GM12875 (cell line): Measurements from ENCODE around the gene TMEM178B.

Experiments
- H3K4me3 ChIP-seq: one replicate; pipeline ENCODE4 v1.5.1; 2011; ENCODE audit warnings: low read depth, low read length, control low read depth
- TF ChIP-seq, protein P1 (sequence below): IDR thresholded peaks from 2 replicates; pipeline ENCODE4 v1.5.1; 2011; ENCODE audit warnings: low read depth, mild to moderate bottlenecking, control low read depth, inconsistent platforms, low read length, moderate library complexity, borderline replicate concordance; ENCODE audit not compliant: insufficient read depth

Gene TMEM178B

DNA sequence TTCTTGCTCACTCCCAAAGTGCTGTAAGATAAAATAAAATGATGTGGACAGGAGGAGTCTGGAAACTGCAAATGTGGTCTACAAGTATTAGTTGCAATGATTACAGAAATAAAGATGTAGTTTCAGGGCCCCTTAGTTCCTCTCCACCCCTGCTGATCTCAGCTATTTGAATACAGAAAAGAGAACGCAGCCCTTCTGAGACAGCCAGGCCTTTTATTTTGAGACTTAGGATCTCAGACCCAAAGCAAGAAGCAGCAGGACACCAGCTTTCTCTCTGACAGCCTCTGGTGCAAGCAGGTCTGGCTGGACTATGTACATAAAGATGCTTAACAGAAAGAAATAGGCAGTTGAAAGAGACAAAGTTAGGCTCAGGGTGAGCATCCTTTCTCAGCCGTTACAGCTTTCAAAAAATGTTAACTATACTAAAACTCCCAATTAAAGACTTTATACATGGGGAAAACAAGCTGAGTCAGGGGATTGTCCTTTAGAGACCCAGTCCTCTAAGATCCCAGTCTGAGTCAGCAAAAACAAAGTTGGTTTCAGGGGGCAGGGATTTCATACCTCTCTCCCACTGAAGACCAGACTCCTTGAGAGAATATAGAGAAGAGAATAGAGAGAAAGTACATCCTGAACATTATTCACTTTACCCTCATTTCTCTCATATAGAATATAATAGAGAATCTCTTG is 220.4 kb downstream of the TMEM178B start:
- no peak overlapping the region for H3K4me3 ChIP-seq
- TF ChIP-seq, protein P1, sequence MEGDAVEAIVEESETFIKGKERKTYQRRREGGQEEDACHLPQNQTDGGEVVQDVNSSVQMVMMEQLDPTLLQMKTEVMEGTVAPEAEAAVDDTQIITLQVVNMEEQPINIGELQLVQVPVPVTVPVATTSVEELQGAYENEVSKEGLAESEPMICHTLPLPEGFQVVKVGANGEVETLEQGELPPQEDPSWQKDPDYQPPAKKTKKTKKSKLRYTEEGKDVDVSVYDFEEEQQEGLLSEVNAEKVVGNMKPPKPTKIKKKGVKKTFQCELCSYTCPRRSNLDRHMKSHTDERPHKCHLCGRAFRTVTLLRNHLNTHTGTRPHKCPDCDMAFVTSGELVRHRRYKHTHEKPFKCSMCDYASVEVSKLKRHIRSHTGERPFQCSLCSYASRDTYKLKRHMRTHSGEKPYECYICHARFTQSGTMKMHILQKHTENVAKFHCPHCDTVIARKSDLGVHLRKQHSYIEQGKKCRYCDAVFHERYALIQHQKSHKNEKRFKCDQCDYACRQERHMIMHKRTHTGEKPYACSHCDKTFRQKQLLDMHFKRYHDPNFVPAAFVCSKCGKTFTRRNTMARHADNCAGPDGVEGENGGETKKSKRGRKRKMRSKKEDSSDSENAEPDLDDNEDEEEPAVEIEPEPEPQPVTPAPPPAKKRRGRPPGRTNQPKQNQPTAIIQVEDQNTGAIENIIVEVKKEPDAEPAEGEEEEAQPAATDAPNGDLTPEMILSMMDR: no peak

DNA sequence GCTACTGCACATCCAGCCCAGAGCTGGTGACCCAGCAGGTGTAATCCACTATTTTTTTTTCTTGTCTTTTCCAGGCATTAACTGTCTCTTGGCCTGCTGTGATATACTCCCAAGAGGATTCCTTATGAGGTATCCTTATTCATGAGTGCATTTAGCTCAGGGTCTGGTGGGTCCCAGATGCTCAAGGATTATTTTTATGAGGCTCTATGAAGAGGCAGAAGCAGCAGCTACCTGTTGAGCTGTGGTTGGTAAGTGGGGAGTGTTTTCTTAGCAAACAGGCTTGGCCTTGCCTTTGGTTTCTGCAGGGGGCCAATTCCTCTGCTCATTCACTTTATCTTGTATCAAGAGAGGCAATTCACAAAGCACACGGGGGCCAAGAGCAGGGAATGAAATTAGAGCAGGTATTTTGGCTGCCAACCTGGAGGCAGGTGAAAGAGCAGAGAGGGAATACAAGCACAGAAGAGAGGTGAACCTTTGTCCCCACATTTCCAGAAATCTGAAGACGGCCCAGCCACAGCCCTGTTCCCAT is 221.6 kb downstream of the TMEM178B start:
- TF ChIP-seq, protein P1: no peak
- no peak overlapping the region for H3K4me3 ChIP-seq

DNA sequence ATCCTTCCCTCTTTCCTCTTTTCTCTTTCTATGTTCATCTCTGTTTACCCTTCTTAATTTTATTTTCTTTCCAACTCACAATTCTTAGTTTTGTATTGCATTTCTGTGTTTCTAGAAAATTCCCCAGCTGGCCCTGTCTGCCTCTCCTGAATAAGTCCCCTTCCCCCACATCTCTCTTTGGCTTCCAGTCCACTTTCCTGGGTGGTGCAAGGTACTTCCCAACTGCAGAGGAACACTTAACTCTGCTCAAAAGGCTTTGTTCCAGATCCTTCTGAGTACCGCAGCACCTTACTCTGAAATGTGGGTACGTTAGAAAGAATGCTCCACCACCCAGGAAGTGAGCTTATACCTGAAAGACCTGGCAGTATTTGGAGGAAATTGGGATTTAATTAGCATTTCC is 227.0 kb downstream of the TMEM178B start:
- TF ChIP-seq, protein P1: no peak

DNA sequence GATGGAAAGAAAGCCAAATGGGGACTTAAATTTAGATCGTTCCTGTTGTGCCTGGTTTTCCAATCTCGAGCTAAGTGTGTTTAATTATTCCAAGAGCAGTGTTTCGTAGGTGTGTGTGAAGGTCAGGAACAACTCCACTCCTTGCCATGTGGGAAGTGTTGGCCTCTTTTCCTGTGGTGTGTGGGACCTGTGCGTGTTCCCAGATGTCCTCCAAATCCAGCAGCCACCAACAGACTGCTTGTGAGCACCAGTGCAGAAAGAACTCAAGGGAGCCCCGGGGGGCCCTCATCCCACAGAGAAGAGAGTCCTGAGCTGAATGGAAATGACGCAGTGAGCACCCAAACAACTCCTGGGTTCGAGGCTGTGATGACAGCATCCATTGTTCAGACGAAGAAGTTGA is 227.7 kb downstream of the TMEM178B start:
- no peak overlapping the region for H3K4me3 ChIP-seq
- TF ChIP-seq, protein P1: no peak

More for the DNA sequence above, 227.0 kb downstream of the TMEM178B start:
- no peak overlapping the region for H3K4me3 ChIP-seq

DNA sequence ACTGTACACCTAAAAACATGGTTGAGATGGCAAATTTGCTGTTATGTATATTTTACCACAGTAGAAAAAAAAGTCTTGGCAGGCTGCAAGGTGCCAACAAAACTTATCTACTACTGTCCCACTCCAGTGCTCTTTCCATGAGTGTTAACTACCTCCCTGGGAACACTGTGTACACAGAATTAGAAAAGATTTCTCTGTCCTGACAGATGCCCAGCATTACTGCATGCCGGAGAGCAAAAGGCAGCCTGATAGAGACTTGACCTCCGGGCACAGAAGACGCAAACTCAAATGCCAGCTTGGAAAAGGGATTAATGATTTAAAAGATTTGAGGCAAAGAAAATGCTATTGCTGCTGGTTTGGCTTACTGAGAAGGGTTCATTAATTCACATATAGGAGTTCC is 228.8 kb downstream of the TMEM178B start:
- TF ChIP-seq, protein P1: no peak
- no peak overlapping the region for H3K4me3 ChIP-seq

DNA sequence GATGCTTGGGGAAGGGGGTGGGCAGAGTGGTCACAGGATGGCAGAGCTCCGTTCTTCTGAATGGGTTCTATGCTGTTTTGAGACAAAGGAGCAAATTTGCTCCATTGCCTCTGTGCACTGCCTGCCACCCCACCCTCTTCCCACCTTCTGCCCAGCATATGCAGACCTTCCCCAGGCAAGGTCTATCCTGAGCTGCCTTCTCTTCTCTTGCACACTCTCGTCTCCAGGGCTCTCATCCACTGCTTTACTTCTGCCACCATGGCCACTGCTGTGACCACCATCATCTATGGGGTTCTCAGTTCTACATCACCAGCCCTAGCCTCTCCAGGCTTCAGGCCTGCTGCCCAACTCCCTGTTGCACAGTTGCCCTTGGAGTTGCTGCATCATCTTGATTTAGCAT is 230.4 kb downstream of the TMEM178B start:
- H3K4me3 ChIP-seq: no peak overlapping the region
- TF ChIP-seq, protein P1: no peak

DNA sequence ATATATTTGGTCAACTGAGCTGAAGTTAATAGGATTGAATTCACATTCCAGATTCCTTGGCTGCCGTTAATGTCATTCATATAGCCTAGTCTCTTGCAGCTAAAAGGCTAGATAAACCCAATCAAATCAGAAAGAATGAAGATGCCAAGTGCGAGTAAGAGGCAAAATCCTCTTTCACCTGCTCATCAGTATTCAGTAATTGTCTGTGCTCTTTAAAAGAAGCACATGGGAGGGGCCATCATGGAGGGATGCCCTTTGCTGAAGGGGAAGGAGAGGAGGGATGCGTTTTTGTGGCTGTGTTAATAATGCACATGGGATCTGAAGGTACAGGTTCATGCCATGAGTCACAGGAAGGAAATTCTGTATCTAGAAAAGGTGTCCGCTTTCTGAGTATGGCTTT is 232.2 kb downstream of the TMEM178B start:
- no peak overlapping the region for H3K4me3 ChIP-seq
- TF ChIP-seq, protein P1: no peak
